GM19240 (cell line): ENCODE results near the gene PGBD5.

Experiments
- DNase-seq: peaks from one replicate; pipeline ENCODE4 v3.0.0; 2011; ENCODE audit warnings: low spot score; ENCODE audit not compliant: insufficient read length

The PGBD5 gene

DNA sequence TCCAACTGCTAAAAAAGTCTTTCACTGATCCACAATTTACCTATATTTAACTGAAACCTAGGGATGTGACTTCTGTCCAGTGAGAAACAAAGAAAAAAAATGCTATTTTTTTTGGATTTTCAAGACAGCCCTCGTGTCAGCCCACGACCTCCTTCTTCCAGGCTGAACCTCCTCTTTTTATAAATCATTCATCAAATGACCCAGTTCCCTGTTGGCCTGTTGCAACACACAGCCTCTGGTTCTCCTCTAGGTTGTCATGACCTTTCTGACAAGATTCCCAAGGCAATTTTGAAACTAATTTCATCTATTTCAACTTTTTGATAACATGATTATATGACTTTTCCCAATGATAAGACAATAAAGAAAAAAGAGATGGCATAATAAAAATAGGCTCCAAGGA is 74.6 kb downstream of the PGBD5 start:
- no peak for DNase-seq

- no peak for DNase-seq
Observed at GRCh38 chr1:230350208-230350921, 75.8 kb downstream of the PGBD5 start.

GRCh38 chr1:230349020-230349393 is 77.1 kb downstream of the PGBD5 start:
- no peak for DNase-seq

- DNase-seq = no peak
Observed at GRCh38 chr1:230348386-230349019, 77.6 kb downstream of the PGBD5 start.

DNA sequence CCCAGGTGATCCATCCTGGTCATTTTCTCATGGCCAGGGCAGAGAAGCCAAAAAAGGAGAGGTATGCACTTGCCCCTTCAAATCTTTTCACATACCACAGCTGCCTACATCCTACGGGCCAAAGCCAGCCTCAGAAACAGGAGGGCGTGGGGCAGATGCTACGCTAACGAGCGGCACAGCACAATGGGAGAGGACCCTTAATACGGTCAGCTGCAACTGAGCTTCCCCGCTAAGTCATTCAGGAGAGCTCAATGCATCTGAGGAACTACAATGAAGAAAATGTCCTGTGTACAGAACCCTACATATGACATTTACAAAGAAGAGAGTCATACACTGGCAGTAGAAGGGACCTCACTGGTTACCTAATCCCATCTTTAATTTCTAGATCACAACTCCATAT is 78.2 kb downstream of the PGBD5 start:
- no peak for DNase-seq

GRCh38 chr1:230345139-230345885 is 80.8 kb downstream of the PGBD5 start:
- DNase-seq = no peak

GRCh38 chr1:230342699-230343098 is 83.4 kb downstream of the PGBD5 start:
- no peak for DNase-seq

GRCh38 chr1:230342019-230342418 is 84.1 kb downstream of the PGBD5 start:
- DNase-seq = no peak

DNA sequence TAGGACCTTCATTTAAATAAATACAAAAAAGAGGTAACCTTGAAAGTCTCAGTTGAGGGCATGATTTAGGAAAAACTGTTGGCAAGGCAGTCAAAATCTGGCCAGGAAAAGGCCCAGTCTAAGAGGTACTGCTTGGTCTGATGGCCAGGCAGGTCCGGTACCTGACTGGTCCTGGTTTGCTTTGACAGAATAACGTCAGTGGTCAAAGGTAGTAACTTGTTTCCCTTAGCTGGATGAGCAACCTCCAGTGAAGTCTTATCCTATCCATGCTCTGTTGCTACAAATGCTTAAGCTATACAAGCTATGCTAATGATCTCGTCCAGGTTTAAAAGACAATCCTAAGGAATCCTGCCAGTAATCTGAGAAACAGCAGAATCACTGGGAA is 85.0 kb downstream of the PGBD5 start:
- no peak for DNase-seq

DNA sequence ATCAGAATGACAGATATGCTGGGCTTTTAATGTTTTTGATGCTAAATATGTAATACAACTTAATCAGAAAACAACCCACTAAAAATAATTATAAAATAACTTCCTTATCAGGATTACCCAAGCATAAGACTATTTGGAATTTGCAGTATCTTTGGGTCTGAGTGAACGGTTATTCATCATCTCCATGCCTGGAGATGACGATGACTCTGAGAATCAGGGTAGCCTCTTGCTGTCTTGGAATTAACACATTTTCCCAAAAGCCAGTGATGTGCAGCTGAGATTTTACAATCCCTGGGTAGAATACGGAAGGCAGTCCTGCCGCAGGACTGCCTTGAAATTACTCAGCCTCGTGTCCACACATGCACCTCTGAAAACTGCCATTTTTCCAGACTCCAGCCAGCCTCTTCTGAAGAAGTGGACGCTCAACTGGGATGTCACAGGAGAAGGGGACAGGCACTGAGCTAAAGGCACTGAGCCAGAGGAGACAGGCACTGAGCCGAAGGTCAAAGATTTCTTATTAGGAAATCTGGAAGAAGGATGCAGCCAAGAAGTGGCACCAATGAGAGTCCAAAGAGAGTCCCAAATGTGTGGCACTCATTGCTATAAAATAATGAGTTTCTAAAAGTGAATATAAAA is 85.5 kb downstream of the PGBD5 start:
- no peak for DNase-seq

GRCh38 chr1:230339033-230339432 is 87.1 kb downstream of the PGBD5 start:
- no peak for DNase-seq

DNA sequence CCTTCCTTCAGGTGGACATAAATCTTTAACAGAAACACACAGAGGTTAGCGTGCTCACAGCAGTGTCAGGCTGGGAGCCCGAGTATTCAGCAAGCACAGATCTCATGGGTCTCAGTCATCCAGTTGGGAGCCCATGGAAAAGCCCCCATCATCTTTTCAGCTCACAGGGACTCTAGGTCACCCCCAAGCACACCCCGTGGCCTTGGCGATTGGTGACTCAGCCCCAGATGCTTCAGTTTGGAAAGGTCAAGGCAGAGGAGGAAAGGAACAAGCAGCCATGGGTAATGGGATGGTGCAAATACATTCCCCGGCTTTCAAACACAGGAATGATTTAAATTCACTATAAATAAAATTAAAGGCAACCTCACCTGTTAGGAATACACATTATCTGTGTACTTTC is 88.9 kb downstream of the PGBD5 start:
- no peak for DNase-seq

- no peak for DNase-seq
Observed at GRCh38 chr1:230335861-230336522, 90.1 kb downstream of the PGBD5 start.

- DNase-seq = no peak
Observed at GRCh38 chr1:230334447-230334837, 91.7 kb downstream of the PGBD5 start.

DNA sequence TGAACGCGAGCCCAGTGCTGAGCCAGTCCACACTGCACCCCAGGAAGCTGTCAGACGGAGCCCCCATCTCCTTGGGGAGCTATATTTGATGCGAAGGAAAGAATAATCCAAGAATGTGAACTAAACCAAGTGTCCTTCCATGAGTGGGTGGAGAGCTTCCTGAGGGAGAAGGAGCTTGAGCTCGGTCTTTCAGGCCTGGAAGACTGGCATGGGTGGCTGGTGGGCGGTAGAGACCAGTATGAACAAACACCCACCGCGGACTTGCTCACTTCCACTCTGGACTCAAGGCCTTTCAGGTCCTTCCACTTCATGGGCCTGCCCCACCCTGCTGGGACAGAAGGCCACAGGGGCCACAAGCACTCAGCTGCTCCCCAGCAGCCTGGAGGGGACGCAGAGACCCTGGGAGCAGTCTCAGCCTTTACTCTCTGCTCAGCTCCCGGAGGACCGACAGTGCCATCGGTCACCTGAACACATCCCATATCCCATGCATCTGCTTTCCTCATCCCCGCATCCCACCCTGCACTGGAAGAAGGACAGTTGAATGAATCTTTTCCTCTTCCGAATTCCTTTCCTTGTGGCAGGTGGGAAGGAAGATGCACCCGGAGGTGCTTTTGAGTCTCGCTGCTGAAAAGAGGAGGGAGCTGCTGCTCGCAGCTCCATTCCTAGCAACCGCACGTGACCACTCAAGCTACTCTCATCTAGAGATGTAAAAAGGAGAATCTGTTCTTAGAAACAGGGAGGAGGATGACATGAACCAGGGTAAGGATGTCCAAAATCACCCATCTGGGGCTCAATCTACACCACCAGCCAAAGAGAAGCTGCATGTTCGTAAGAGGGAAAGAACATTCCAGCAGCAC is 92.3 kb downstream of the PGBD5 start:
- no peak for DNase-seq

- no peak for DNase-seq
Observed at GRCh38 chr1:230332575-230333066, 93.5 kb downstream of the PGBD5 start.

- DNase-seq = no peak
Observed at GRCh38 chr1:230332061-230332460, 94.1 kb downstream of the PGBD5 start.

DNA sequence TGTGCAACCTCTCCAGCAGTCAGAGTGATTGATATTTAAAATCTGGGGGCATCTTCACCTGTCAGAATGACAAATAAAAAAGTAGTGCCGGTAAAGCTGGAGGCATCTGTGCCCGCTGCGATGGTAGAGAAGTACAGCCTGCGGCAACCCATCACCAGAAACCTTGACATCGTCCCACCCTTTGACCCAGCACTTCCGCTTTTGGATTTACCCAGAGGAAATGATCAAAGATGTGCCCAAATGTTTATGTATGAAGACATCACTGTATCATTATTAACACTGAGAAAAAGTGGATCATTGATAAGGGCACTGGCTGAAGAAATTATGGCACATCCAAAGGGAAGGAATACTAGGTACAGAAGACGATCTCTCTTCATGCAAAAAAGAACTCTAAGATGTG is 96.0 kb downstream of the PGBD5 start:
- no peak for DNase-seq

DNA sequence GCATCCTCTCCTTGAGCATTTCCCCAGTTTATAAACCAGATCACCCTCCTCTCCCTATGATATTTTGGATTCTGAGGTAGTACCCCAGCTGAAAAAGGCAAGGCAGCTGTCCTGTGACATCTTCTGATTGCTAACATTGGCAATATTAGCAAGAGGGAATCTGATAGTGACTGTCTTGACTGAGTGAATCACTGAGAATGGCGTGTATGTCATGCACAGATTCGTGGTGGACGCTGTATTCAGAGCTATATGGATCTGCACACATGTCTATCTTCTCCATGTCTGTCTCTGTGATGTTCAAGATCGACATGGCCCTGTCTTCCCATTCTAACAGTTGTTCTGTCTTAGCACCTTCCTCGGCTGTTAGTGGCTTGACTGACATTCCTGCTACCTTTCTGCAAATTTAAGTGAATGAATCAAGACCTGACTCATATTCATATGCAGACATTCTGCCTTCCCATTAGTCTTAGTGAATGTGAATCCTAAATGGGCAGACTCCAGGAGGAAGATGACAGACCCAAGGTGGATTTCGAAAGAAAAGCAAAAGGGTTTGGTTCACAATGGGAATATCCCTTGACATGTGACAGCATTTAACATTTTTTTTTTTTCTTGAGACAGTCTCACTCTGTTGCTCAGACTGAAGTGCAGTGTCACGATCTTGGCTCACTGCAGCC is 97.7 kb downstream of the PGBD5 start:
- DNase-seq = no peak

DNA sequence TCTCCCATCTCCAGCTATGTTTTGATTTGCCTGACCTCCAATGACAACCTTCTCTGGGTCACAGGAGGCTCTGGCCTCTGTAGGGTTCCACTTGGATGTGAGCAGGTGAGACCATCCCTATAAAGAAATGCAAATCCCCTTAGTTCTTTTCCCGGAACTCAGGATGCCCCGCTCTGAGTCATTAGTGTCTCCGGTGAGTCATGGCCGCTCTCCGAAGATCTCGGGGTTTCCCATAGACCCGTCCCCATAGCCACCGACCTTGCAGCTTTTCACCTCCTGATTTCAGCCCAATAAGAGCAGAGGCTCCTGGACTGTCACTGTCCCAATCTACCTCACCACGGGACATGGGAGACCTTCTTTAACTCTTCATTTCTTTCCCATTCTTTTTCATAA is 98.2 kb downstream of the PGBD5 start:
- DNase-seq = no peak
